Right cardiac atrium (tissue), 5 donors: ENCODE results near the gene TDRD5. TPM values are rescaled to one million over a fixed set of nuclear protein-coding genes. Genes with fewer than 3 reads are reported as not detected.
"Not testable (repeated sequence)": the region's sequence is repeated elsewhere in the genome, so short reads cannot be mapped to it uniquely, and the experiment has no call there.

Experiments
- ATAC-seq, 2 donors: fragments of 200-7000 bp; cut with Tn5 transposase; one replicate each; pipeline versions ENCODE4 v1.8.0 to v1.9.1; 2020; ENCODE audit warnings: moderate library complexity in 2 of 2, mild to moderate bottlenecking in 1 of 2
- DNase-seq, 3 donors: peaks; one replicate each; pipeline ENCODE4 v3.0.0-alpha.2; 2020
- H3K27ac ChIP-seq: one replicate; pipeline ENCODE4 v1.5.1; 2013; ENCODE audit warnings: mild to moderate bottlenecking, low read length, control low read depth, moderate library complexity
- H3K27me3 ChIP-seq: one replicate; pipeline ENCODE4 v1.6.1; 2013; ENCODE audit not compliant: control insufficient read depth, insufficient read depth
- H3K4me1 ChIP-seq: one replicate; pipeline ENCODE4 v1.6.1; 2013; ENCODE audit warnings: low read length; ENCODE audit not compliant: control insufficient read depth, insufficient read depth
- H3K4me3 ChIP-seq: one replicate; pipeline ENCODE4 v1.5.1; 2013; ENCODE audit warnings: low read length, control low read depth
- H3K9me3 ChIP-seq: one replicate; pipeline ENCODE4 v1.6.1; 2013; ENCODE audit warnings: low read length; ENCODE audit not compliant: control insufficient read depth
- WGBS: extraction: QIAGEN DNeasy Blood & Tissue Kit; methylation state at CpG from one replicate; pipeline ENCODE4 v1.1.7; 2013; 5-methylcytosine and 5-hydroxymethylcytosine counted together
- intact Hi-C, 4 donors: fragments of 100-400 bp; cut with DNase I; formaldehyde crosslinking; loops; one replicate each; pipeline versions ENCODE4 v1.11.0 to v1.14.0; 2022 to 2023
- polyA plus RNA-seq: library from polyadenylated mRNA; stranded (reverse); fragments of 200-250 nt; gene quantifications from one replicate; pipeline ENCODE4 v1.2.3, GENCODE V29; 2013
- total RNA-seq, 4 donors: library from RNA; stranded (reverse); fragmentation: NEBNext Ultra II Directional; extraction: Animal tissue kit (Norgen Biotek cat#: 25700); gene quantifications; one replicate each; pipeline ENCODE4 v1.2.1, GENCODE V29; 2021
- donor health status: healthy with polysubstance abuse.
- donor health status: DM: no; HTN: yes; CAD: no.
- donor health status: DM: no; HTN: no; CAD: no.
- donor health status: DM: no; HTN: yes; CAD: no; lungs with severe emphysema.
- donor health status: DM: yes; HTN: yes; CAD: no.

TDRD5 gene
- total and polyA plus RNA-seq, 5 donors: 0.07 to 0.21 TPM; not detected in 3

DNA sequence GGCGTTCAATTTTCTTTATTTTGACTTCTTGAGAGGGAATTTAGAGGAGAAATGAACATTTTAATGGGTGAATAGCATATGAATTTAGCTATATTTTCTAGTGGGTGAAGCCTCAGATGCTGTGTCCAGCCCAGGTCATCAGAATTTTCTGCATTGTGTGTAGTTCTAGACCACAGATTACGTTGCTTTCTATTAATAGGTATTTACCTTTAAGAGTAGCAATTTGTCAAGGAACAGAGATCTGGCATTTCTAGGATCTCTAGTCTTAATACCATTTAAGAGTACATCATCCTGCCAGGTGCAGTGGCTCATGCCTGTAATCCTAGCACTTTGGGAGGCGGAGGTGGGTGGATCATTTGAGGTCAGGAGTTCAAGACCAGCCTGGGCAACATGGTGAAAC is 20.7 kb downstream of the TDRD5 start:
- Histone ChIP-seq H3K27me3 (no peaks in the 10 kb centered on the region), H3K27ac (no peak overlapping the region), H3K4me1 (no peaks in the 10 kb centered on the region), H3K4me3 (no peak overlapping the region), H3K9me3 (no peaks in the 10 kb centered on the region)
- 78% methylated on average over 3 of the region's 3 CpGs for WGBS
- DNase-seq (no peak), ATAC-seq (no peak)
- intact Hi-C loops: no loop called here

DNA sequence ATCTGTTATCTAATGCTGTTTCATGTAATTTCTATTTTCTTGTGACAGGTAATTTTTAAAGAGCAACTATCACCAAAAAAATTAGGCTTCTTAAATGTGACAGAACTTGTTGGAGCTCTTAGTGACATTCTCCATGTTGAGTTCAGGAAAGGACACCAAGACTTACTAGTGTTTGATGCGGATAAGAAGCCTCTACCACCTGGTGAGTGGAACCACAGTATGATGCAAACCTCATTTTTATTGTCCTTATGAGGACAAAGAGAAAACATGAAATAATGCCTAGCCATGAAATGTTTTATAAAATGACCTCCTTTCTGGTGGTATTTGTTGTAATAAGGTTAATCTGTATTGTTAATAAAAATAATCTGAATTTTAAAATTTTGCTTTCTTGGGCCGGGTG is 39.1 kb downstream of the TDRD5 start:
- no peak for ATAC-seq
- H3K4me1 ChIP-seq: no peaks in the 10 kb centered on the region
- 89% methylated on average over 2 of the region's 2 CpGs for WGBS
- no peaks in the 10 kb centered on the region for H3K27me3 ChIP-seq
- intact Hi-C loops: no loop called here
- no peak overlapping the region for H3K27ac ChIP-seq
- no peak overlapping the region for H3K4me3 ChIP-seq
- H3K9me3 ChIP-seq: no peaks in the 10 kb centered on the region
- DNase-seq: no peak

DNA sequence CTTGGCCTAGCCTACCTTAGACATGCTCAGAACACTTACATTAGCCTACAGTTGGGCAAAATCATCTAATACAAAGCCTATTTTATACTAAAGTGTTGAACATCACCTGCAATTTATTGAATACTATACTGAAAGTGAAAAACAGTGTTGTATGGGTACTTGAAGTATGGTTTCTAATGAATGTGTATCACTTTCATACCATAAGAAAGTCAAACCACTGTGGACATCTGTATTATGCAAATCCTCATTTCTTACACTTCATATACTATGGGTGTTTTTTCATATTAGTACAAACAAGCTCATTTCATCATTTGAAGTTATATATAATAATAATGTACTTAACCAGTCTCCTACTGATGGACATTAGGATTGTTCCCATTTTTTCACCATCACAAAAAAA is 41.2 kb downstream of the TDRD5 start:
- ATAC-seq (no peak), DNase-seq (no peak)
- Histone ChIP-seq H3K4me1 (no peaks in the 10 kb centered on the region), H3K27ac (no peak overlapping the region), H3K9me3 (no peaks in the 10 kb centered on the region), H3K4me3 (no peak overlapping the region), H3K27me3 (no peaks in the 10 kb centered on the region)
- intact Hi-C loops: no loop called here

DNA sequence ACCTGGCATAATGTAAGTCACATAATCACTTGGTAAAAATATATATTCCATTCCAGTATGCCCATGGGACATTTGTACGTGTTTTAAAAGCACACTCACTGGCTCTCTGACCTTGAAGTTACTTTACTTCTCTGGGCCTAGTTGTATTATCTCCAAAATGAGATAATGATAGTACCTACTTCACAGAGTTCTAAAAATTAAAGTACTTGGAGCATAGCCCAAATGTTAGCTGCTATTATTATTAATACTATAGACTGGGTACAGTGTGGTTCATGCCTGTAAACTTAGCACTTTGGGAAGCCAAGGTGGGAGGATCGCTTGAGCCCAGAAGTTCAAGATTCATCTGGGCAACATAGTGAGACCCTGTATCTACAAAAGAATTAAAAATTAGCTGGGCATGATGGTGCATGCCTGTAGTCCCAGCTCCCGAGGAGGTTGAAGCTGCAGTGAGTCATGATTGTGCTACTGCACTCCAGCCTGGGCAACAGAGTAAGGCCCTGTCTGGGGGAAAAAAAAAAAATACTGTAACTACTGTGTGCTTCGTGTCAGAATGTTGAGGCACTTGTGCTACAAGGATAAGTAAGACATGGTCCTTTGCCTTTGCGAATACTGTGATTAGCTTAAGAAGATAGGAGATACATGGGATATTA is 45.7 kb downstream of the TDRD5 start:
- Histone ChIP-seq H3K27ac (no peak overlapping the region), H3K27me3 (no peaks in the 10 kb centered on the region), H3K4me1 (no peaks in the 10 kb centered on the region), H3K4me3 (no peak overlapping the region), H3K9me3 (no peaks in the 10 kb centered on the region)
- 64% methylated on average over 5 of the region's 5 CpGs for WGBS
- DNase-seq: no peak
- no peak for ATAC-seq
- intact Hi-C loops: no loop called here

DNA sequence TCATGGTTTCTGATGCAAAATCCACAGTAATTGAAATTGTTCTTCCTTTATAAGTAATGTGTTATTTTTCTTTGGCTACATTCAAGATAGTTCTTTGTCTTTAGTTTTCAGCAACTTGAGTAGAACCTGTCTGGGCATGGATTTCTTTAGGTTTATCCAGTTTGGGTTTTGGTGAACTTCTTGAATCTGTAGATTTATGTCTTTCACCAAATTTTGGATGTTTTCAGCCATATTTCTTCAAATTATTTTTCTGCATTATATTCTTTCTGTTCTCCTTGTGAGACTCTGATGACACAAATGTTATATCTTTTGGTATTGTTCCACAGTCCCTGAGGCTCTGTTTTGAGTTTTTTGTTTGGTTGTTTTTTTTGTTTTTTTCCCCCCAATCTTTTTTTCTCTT is 69.4 kb downstream of the TDRD5 start:
- Histone ChIP-seq H3K4me1 (no peaks in the 10 kb centered on the region), H3K27me3 (no peaks in the 10 kb centered on the region), H3K4me3 (no peak overlapping the region), H3K27ac (no peak overlapping the region), H3K9me3 (no peaks in the 10 kb centered on the region)
- intact Hi-C loops: no loop called here
- ATAC-seq (no peak), DNase-seq (no peak)

DNA sequence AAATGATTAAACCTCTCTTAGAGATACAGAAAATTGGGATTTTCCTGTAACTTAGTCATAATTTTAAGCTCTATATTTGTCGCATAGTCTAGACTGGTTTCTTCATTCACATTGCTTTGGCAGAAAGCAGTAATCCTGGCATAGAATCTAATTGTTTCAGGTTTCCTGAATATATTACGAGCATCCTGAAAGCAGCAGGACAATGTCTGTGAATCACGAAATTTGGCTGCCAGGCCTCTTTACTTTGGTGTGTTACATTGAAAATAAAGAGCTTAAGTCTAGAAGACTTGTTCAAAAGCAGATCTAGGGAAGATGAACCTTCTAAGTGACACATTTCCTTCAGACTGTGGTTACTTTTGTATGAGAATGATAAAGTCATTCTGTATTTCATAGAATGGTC is 72.2 kb downstream of the TDRD5 start:
- H3K27me3 ChIP-seq: no peaks in the 10 kb centered on the region
- intact Hi-C loops: no loop called here
- H3K4me3 ChIP-seq: no peak overlapping the region
- WGBS: 51% methylated on average over 3 of the region's 3 CpGs
- H3K27ac ChIP-seq: no peak overlapping the region
- DNase-seq: no peak
- H3K4me1 ChIP-seq: no peaks in the 10 kb centered on the region
- no peak for ATAC-seq
- no peaks in the 10 kb centered on the region for H3K9me3 ChIP-seq

DNA sequence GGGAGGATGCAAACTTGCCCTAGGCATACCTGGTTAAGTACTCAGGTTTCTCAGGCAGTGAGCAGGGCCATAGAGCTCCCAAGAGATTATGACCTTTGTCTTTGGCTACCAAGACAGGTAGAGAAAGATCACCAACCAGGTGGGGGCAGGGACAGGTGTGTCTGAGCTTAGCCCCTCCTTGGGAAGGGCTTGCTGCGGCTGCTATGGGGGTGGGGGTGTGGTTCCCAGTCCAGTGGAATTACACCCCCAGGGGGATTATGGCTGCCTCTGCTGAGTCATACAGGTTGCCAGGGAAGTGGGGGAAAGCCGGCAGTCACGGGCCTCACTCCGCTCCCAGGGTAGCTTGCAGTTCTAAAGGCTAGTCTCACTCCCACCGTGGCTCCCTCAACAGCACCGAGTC is 86.2 kb downstream of the TDRD5 start:
- no peak overlapping the region for H3K4me3 ChIP-seq
- no peaks in the 10 kb centered on the region for H3K4me1 ChIP-seq
- H3K27me3 ChIP-seq: no peaks in the 10 kb centered on the region
- ATAC-seq: no peak
- peak in 1 of 3 donors; percentile 30 for DNase-seq
- WGBS: 82% methylated on average over 6 of the region's 6 CpGs
- H3K9me3 ChIP-seq: no peaks in the 10 kb centered on the region
- no peak overlapping the region for H3K27ac ChIP-seq
- intact Hi-C loops: no loop called here

DNA sequence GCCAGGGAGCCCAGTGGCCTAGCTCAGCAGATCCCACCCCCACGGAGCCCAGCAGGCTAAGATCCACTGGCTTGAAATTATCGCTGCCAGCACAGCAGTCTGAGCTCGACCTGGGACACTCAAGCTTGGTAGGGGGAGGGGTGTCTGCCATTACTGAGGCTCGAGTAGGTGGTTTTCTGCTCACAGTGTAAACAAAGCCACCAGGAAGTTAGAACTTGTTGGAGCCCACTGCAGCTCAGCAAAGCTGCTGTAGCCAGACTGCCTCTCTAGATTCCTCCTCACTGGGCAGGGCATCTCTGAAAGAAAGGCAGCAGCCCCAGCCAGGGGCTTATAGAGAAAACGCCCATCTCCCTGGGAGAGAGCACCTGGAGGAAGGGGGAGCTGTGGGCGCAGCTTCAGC is 102.9 kb downstream of the TDRD5 start:
- intact Hi-C loops, H3K4me1 ChIP-seq, ATAC-seq, H3K4me3 ChIP-seq, H3K9me3 ChIP-seq, H3K27me3 ChIP-seq, H3K27ac ChIP-seq: not testable (repeated sequence)
- DNase-seq: peak in 1 of 3 donors; percentile 28
- WGBS: 47% methylated on average over 6 of the region's 6 CpGs

DNA sequence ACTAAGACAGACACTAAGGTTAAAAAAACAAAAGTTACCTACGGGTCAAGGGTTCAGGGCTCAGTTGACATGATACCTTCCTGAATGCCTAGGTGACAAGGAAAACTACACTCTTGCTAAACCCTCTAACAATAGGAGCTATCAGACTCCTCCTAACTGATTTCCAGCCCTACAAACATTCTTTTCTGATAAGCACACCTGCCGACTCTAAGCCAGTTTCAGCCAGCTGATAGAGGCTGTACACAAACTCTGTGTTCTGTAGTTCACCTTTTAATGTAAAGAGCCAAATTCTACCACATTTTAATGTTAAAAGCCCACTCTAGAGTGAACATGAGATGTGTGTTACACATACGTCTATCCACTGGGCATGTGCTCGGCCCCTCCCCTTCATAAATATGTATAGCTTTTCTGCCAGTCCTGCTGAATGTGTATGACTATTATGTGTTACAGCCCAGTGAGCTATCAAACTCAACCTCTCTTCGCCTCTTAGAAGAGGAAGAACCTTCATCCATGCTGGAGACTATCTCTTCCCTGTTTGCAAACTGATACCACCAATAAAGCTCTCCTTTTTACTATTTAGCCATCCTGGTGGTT is 111.4 kb downstream of the TDRD5 start:
- H3K9me3 ChIP-seq: no peaks in the 10 kb centered on the region
- intact Hi-C loops: no loop called here
- DNase-seq (no peak), ATAC-seq (no peak)
- no peaks in the 10 kb centered on the region for H3K27me3 ChIP-seq
- WGBS: 77% methylated on average over 5 of the region's 5 CpGs
- no peak overlapping the region for H3K4me3 ChIP-seq
- H3K27ac ChIP-seq: no peak overlapping the region
- no peaks in the 10 kb centered on the region for H3K4me1 ChIP-seq

DNA sequence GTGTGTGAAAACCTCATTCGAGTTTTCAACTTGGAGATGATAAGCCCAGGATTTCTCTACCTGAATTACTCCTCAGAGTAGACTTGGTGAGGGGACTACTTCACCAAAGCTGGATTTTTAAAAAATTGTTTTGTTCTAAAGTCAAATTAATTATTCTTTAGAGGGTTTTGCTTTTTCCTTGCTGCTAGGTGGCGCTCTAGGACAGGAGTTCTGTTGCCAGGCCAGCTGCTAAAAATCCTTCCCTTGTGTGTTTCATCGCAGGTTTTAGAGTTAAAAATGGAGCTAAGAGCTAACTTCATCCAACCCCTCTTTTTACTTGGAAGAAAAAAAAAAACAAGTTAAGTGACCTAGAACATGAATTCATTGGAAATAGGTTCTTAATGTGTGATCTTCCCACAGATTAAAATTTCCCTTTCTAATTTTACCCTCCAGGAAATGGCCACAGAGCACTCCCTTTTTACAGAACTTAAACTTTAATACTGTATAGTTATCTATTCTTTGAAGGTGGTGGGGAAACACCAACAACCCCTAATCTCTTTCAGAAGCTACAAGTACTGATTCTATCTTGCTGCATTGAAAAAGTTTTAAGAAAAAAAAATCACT is 114.8 kb downstream of the TDRD5 start:
- WGBS: 0% methylated on average over 3 of the region's 3 CpGs
- ATAC-seq: no peak

DNA sequence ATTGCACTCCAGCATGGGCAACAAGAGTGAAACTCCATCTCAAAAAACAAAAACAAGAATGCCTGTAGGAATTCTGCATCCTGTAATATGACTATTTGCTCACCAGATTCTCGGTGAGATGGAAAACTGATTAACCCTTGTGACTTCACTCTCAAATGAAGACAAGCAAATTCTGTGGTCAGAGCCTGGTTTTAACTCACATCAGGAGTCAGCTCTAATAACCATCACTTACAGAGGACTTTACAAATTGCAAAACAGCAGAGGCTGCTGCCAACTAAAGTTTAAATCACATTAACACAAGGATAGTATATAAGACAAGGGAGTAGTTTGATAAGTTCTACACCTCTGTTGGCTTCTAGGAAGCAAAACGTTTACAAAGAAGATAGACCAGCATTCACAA is 115.8 kb downstream of the TDRD5 start:
- ATAC-seq: no peak
- 61% methylated on average over 2 of the region's 2 CpGs for WGBS
- intact Hi-C loops: loop anchor here in 2 of 4 donors (2.0 to 5.0 kb wide), 2 partner anchors 103 to 105 kb away; no protein-coding TSS in a partner anchor

More for the DNA sequence above, 114.8 kb downstream of the TDRD5 start:
- Histone ChIP-seq H3K4me1 (peaks cover 2% of the 10 kb centered on the region), H3K4me3 (no peak overlapping the region), H3K27me3 (no peaks in the 10 kb centered on the region), H3K27ac (no peak overlapping the region), H3K9me3 (no peaks in the 10 kb centered on the region)
- intact Hi-C loops: loop anchor here in 3 of 4 donors (1.0 to 5.0 kb wide), 3 partner anchors 104 to 106 kb away; no protein-coding TSS in a partner anchor
- DNase-seq: peak in 2 of 3 donors; percentile 37 to 46

More for the DNA sequence above, 115.8 kb downstream of the TDRD5 start:
- Histone ChIP-seq H3K27ac (no peak overlapping the region), H3K4me3 (no peak overlapping the region), H3K4me1 (peaks cover 2% of the 10 kb centered on the region), H3K9me3 (no peaks in the 10 kb centered on the region), H3K27me3 (no peaks in the 10 kb centered on the region)
- DNase-seq: no peak
